SK-N-SH (cell line): ENCODE data around the gene SLC5A7. TPM values are rescaled to one million over a fixed set of nuclear protein-coding genes. Genes with fewer than 3 reads are reported as not detected.

Experiments
- CTCF ChIA-PET: fragments of 300-600, 350-600 bp; formaldehyde crosslinking; extraction: SDS; loops from one replicate; lab custom pipeline; 2021; lab: Yijun Ruan, JAX
- POLR2A ChIA-PET: fragments of 350-600 bp; sonication (Branson Sonifier 250); formaldehyde crosslinking; extraction: SDS; loops from one replicate; lab custom pipeline; 2020; ENCODE audit warnings: antibody characterized with exemption, inconsistent platforms; lab: Yijun Ruan, JAX
- DNase-seq: peaks from one replicate; pipeline ENCODE4 v3.0.0; 2012
- H2AFZ ChIP-seq: fragments of 200-600 bp; sonication (generic); 2 replicates; pipeline ENCODE4 v1.8.1; 2016; ENCODE audit warnings: antibody characterized with exemption, mild to moderate bottlenecking, low read depth
- H3F3A ChIP-seq: fragments of 200-600 bp; sonication (generic); replicated peaks from 2 replicates; pipeline ENCODE3; 2016; ENCODE audit warnings: antibody characterized with exemption, mild to moderate bottlenecking; ENCODE audit not compliant: insufficient read depth
- H3K27ac ChIP-seq, 2 experiments: fragments of 200-500 bp in 1 of 2; fragments of 200-600 bp in 1 of 2; sonication (Bioruptor generic) in 1 of 2; sonication (generic), shearing (Covaris generic) in 1 of 2; 2 replicates each; pipeline versions ENCODE4 v1.5.1 to v1.6.1; 2014 to 2016; ENCODE audit warnings: low read depth in 2 of 2, inconsistent platforms in 1 of 2, low read length in 1 of 2, mild to moderate bottlenecking in 1 of 2, mixed read lengths in 1 of 2
- H3K27me3 ChIP-seq: fragments of 200-600 bp; sonication (generic), shearing (Covaris generic); 2 replicates; pipeline ENCODE4 v1.6.1; 2016; ENCODE audit warnings: mixed run types; ENCODE audit not compliant: insufficient read depth
- H3K36me3 ChIP-seq, 2 experiments: fragments of 200-500 bp in 1 of 2; fragments of 200-600 bp in 1 of 2; sonication (Bioruptor generic) in 1 of 2; sonication (generic) in 1 of 2; replicated peaks in 1 of 2; 2 replicates each; pipeline versions ENCODE3 to v1.5.1; 2014 to 2016; ENCODE audit warnings: low read length in 1 of 2, mild to moderate bottlenecking in 1 of 2; ENCODE audit not compliant: insufficient read depth in 2 of 2, control insufficient read depth in 1 of 2
- H3K4me1 ChIP-seq, 2 experiments: fragments of 200-500 bp in 1 of 2; fragments of 200-600 bp in 1 of 2; sonication (Bioruptor generic) in 1 of 2; sonication (generic), shearing (Covaris generic) in 1 of 2; 2 replicates each; pipeline versions ENCODE4 v1.5.1 to v1.6.1; 2014 to 2016; ENCODE audit warnings: low read depth in 1 of 2, low read length in 1 of 2, mixed run types in 1 of 2; ENCODE audit not compliant: insufficient read depth in 2 of 2, control insufficient read depth in 1 of 2
- H3K4me2 ChIP-seq: fragments of 200-600 bp; sonication (generic), shearing (Covaris generic); 2 replicates; pipeline ENCODE4 v1.6.1; 2017; ENCODE audit warnings: mixed run types
- H3K4me3 ChIP-seq, 2 experiments: fragments of 200-500 bp in 1 of 2; fragments of 200-600 bp in 1 of 2; sonication (Bioruptor generic) in 1 of 2; sonication (generic), shearing (Covaris generic) in 1 of 2; 2 replicates each; pipeline versions ENCODE4 v1.5.1 to v1.8.1; 2014 to 2016; ENCODE audit warnings: low read depth in 2 of 2, inconsistent platforms in 1 of 2, low read length in 1 of 2, mild to moderate bottlenecking in 1 of 2, mixed read lengths in 1 of 2, moderate library complexity in 1 of 2
- H3K79me2 ChIP-seq: fragments of 200-600 bp; sonication (generic); 2 replicates; pipeline ENCODE4 v1.8.1; 2017; ENCODE audit warnings: mild to moderate bottlenecking; ENCODE audit not compliant: insufficient read depth
- H3K9ac ChIP-seq: fragments of 200-600 bp; sonication (generic); 2 replicates; pipeline ENCODE4 v1.6.1; 2017; ENCODE audit warnings: mixed run types
- H3K9me2 ChIP-seq: fragments of 200-600 bp; sonication (generic); 2 replicates; pipeline ENCODE4 v1.6.1; 2017; ENCODE audit warnings: mixed run types
- H3K9me3 ChIP-seq: fragments of 200-600 bp; sonication (generic); 2 replicates; pipeline ENCODE4 v1.6.1; 2017; ENCODE audit warnings: mixed run types, mild to moderate bottlenecking, moderate library complexity
- H4K20me1 ChIP-seq: fragments of 200-600 bp; sonication (generic); 2 replicates; pipeline ENCODE4 v1.6.1; 2017; ENCODE audit warnings: mild to moderate bottlenecking, mixed run types; ENCODE audit not compliant: insufficient read depth
- FOXJ3 ChIP-seq: sonication (generic); formaldehyde crosslinking; IDR thresholded peaks from 2 replicates; pipeline ENCODE4 v1.5.1; 2020; ENCODE audit warnings: mild to moderate bottlenecking, missing genetic modification reagents
- GABPA ChIP-seq: IDR thresholded peaks from 2 replicates; pipeline ENCODE4 v1.4.0; 2012; ENCODE audit warnings: low read depth, mild to moderate bottlenecking
- MXI1 ChIP-seq: IDR thresholded peaks from 2 replicates; pipeline ENCODE4 v1.6.1; 2012; ENCODE audit warnings: mild to moderate bottlenecking, low read depth, low read length, improper control_type of control experiment
- NFIC ChIP-seq: IDR thresholded peaks from 2 replicates; pipeline ENCODE4 v1.4.0; 2012; ENCODE audit warnings: borderline replicate concordance
- POLR2AphosphoS5 ChIP-seq: IDR thresholded peaks from 2 replicates; pipeline ENCODE4 v1.6.1; 2012; ENCODE audit warnings: low read depth, low read length
- RCOR1 ChIP-seq: fragments of 150-350 bp; IDR thresholded peaks from 2 replicates; pipeline ENCODE4 v1.6.1; 2017; ENCODE audit warnings: antibody characterized with exemption, low read length
- RFX5 ChIP-seq: IDR thresholded peaks from 2 replicates; pipeline ENCODE4 v1.6.1; 2012; ENCODE audit warnings: mild to moderate bottlenecking, improper control_type of control experiment, low read length
- RXRA ChIP-seq: IDR thresholded peaks from 2 replicates; pipeline ENCODE4 v1.4.0; 2012; ENCODE audit warnings: low read depth, mild to moderate bottlenecking, borderline replicate concordance
- SIN3A ChIP-seq: IDR thresholded peaks from 2 replicates; pipeline ENCODE4 v1.6.1; 2012; ENCODE audit warnings: low read depth, mild to moderate bottlenecking, low read length, moderate library complexity, borderline replicate concordance
- SMC3 ChIP-seq: IDR thresholded peaks from 2 replicates; pipeline ENCODE4 v1.6.1; 2012; ENCODE audit warnings: low read depth, low read length, improper control_type of control experiment
- TAF1 ChIP-seq: IDR thresholded peaks from 2 replicates; pipeline ENCODE4 v1.6.1; 2012; ENCODE audit warnings: low read depth, mild to moderate bottlenecking, low read length, moderate library complexity, borderline replicate concordance
- TCF12 ChIP-seq: IDR thresholded peaks from 2 replicates; pipeline ENCODE4 v1.4.0; 2012
- YY1 ChIP-seq: IDR thresholded peaks from 2 replicates; pipeline ENCODE4 v1.4.0; 2012; ENCODE audit warnings: low read depth, mild to moderate bottlenecking
- WGBS: methylation state at CpG from one replicate; pipeline ENCODE4 v1.1.6; 2017; ENCODE audit warnings: low lambda C conversion rate; 5-methylcytosine and 5-hydroxymethylcytosine counted together
- polyA plus RNA-seq, 3 experiments: library from polyadenylated mRNA; depleted of rRNA; stranded (reverse); fragments of >200 nt; gene quantifications; 2 replicates each; pipeline ENCODE4 v1.2.3, GENCODE V29; 2012
- TF ChIP-seq, protein P1 (sequence below): IDR thresholded peaks from 2 replicates; pipeline ENCODE4 v1.4.0; 2012; ENCODE audit warnings: low read depth, borderline replicate concordance
- TF ChIP-seq, protein P2 (sequence below): IDR thresholded peaks from 2 replicates; pipeline ENCODE4 v1.4.0; 2012; ENCODE audit warnings: low read depth
- TF ChIP-seq, protein P3 (sequence below): IDR thresholded peaks from 2 replicates; pipeline ENCODE4; 2012
- TF ChIP-seq, protein P4 (sequence below): fragments of 150-350 bp; IDR thresholded peaks from 2 replicates; pipeline ENCODE4 v1.6.1; 2016; ENCODE audit warnings: mild to moderate bottlenecking, low read depth, low read length
- TF ChIP-seq, protein P5 (sequence below): fragments of 200-600 bp; sonication (generic); IDR thresholded peaks from 2 replicates; pipeline ENCODE4 v1.6.1; 2017; ENCODE audit warnings: antibody characterized with exemption, mild to moderate bottlenecking, moderate library complexity
- TF ChIP-seq, protein P6 (sequence below): IDR thresholded peaks from 2 replicates; pipeline ENCODE4 v1.4.0; 2012; ENCODE audit warnings: low read depth, borderline replicate concordance

Gene SLC5A7
- polyA plus RNA-seq, 1 of the 3 experiments (the other 2 are of a cell fraction) = 0.12 TPM

DNA sequence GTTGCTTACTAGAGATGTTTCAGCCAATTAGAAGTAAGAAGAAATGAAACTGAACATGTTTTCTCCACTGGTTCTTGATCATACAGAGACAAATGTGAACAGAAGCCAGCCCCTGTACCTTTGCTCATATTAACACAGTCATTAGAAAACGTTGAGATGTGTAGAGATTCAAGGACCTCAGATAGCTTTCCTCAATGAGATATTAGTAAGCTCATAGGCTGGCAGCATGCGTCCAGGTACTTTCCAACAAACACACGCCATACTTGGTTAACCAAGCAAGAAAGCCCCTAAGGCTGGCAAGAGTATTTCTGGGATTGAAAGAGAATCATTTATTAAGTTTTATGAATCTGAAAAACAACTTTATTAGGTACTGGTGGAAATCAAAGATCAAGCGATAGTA is 37.5 kb downstream of the SLC5A7 start:
- DNase-seq = no peak
- H2AFZ ChIP-seq = no peak overlapping the region
- H3K9me2 ChIP-seq = no peaks in the 10 kb centered on the region
- no peaks in the 10 kb centered on the region for H3K36me3 ChIP-seq
- H3K4me3 ChIP-seq = no peak overlapping the region
- no peaks in the 10 kb centered on the region for H4K20me1 ChIP-seq
- H3K9ac ChIP-seq = no peak overlapping the region
- no peaks in the 10 kb centered on the region for H3F3A ChIP-seq
- H3K27ac ChIP-seq = no peak overlapping the region
- CTCF ChIA-PET = interaction anchor here (1.5 kb wide), 1 partner anchor 8 kb away, joined by 4 read pairs; no protein-coding TSS in a partner anchor
- no peaks in the 10 kb centered on the region for H3K9me3 ChIP-seq
- H3K4me2 ChIP-seq = no peak overlapping the region
- 70% methylated on average over 4 of the region's 4 CpGs for WGBS
- no peaks in the 10 kb centered on the region for H3K27me3 ChIP-seq
- H3K79me2 ChIP-seq = no peaks in the 10 kb centered on the region
- TF ChIP-seq SMC3 = no peak
- TF ChIP-seq RFX5 = no peak
- TF ChIP-seq, protein P1, sequence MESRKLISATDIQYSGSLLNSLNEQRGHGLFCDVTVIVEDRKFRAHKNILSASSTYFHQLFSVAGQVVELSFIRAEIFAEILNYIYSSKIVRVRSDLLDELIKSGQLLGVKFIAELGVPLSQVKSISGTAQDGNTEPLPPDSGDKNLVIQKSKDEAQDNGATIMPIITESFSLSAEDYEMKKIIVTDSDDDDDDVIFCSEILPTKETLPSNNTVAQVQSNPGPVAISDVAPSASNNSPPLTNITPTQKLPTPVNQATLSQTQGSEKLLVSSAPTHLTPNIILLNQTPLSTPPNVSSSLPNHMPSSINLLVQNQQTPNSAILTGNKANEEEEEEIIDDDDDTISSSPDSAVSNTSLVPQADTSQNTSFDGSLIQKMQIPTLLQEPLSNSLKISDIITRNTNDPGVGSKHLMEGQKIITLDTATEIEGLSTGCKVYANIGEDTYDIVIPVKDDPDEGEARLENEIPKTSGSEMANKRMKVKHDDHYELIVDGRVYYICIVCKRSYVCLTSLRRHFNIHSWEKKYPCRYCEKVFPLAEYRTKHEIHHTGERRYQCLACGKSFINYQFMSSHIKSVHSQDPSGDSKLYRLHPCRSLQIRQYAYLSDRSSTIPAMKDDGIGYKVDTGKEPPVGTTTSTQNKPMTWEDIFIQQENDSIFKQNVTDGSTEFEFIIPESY = no peak
- TF ChIP-seq YY1 = no peak
- TF ChIP-seq, protein P2, sequence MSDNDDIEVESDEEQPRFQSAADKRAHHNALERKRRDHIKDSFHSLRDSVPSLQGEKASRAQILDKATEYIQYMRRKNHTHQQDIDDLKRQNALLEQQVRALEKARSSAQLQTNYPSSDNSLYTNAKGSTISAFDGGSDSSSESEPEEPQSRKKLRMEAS = no peak
- no peak for TF ChIP-seq TAF1
- no peak for TF ChIP-seq RXRA
- TF ChIP-seq NFIC = no peak
- no peak for TF ChIP-seq TCF12
- no peak for TF ChIP-seq MXI1
- TF ChIP-seq GABPA = no peak
- no peak for TF ChIP-seq POLR2AphosphoS5
- TF ChIP-seq FOXJ3 (CRISPR knock-in tag) = no peak
- TF ChIP-seq, protein P3, sequence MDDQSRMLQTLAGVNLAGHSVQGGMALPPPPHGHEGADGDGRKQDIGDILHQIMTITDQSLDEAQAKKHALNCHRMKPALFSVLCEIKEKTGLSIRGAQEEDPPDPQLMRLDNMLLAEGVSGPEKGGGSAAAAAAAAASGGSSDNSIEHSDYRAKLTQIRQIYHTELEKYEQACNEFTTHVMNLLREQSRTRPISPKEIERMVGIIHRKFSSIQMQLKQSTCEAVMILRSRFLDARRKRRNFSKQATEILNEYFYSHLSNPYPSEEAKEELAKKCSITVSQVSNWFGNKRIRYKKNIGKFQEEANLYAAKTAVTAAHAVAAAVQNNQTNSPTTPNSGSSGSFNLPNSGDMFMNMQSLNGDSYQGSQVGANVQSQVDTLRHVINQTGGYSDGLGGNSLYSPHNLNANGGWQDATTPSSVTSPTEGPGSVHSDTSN = no peak
- TF ChIP-seq, protein P4, sequence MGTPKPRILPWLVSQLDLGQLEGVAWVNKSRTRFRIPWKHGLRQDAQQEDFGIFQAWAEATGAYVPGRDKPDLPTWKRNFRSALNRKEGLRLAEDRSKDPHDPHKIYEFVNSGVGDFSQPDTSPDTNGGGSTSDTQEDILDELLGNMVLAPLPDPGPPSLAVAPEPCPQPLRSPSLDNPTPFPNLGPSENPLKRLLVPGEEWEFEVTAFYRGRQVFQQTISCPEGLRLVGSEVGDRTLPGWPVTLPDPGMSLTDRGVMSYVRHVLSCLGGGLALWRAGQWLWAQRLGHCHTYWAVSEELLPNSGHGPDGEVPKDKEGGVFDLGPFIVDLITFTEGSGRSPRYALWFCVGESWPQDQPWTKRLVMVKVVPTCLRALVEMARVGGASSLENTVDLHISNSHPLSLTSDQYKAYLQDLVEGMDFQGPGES = no peak
- TF ChIP-seq RCOR1 = no peak
- TF ChIP-seq, protein P5, sequence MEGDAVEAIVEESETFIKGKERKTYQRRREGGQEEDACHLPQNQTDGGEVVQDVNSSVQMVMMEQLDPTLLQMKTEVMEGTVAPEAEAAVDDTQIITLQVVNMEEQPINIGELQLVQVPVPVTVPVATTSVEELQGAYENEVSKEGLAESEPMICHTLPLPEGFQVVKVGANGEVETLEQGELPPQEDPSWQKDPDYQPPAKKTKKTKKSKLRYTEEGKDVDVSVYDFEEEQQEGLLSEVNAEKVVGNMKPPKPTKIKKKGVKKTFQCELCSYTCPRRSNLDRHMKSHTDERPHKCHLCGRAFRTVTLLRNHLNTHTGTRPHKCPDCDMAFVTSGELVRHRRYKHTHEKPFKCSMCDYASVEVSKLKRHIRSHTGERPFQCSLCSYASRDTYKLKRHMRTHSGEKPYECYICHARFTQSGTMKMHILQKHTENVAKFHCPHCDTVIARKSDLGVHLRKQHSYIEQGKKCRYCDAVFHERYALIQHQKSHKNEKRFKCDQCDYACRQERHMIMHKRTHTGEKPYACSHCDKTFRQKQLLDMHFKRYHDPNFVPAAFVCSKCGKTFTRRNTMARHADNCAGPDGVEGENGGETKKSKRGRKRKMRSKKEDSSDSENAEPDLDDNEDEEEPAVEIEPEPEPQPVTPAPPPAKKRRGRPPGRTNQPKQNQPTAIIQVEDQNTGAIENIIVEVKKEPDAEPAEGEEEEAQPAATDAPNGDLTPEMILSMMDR = no peak
- TF ChIP-seq SIN3A = no peak
- TF ChIP-seq, protein P6, sequence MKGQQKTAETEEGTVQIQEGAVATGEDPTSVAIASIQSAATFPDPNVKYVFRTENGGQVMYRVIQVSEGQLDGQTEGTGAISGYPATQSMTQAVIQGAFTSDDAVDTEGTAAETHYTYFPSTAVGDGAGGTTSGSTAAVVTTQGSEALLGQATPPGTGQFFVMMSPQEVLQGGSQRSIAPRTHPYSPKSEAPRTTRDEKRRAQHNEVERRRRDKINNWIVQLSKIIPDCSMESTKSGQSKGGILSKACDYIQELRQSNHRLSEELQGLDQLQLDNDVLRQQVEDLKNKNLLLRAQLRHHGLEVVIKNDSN = no peak
- TF ChIP-seq, all 33 proteins: peak for 0
- no peaks in the 10 kb centered on the region for H3K4me1 ChIP-seq
- POLR2A ChIA-PET = no interaction called here
